ENCODE data around the gene OR9Q2.

The OR9Q2 gene, protein sequence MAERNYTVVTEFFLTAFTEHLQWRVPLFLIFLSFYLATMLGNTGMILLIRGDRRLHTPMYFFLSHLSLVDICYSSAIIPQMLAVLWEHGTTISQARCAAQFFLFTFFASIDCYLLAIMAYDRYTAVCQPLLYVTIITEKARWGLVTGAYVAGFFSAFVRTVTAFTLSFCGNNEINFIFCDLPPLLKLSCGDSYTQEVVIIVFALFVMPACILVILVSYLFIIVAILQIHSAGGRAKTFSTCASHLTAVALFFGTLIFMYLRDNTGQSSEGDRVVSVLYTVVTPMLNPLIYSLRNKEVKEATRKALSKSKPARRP

GRCh38 chr11:58188770-58189169 lies at the start of gene OR9Q2:
OR9Q2 (plus strand) TSS chr11:58189070; CDS start chr11:58190491, 1,421 bp downstream.
- TF ChIP-seq, protein P1, sequence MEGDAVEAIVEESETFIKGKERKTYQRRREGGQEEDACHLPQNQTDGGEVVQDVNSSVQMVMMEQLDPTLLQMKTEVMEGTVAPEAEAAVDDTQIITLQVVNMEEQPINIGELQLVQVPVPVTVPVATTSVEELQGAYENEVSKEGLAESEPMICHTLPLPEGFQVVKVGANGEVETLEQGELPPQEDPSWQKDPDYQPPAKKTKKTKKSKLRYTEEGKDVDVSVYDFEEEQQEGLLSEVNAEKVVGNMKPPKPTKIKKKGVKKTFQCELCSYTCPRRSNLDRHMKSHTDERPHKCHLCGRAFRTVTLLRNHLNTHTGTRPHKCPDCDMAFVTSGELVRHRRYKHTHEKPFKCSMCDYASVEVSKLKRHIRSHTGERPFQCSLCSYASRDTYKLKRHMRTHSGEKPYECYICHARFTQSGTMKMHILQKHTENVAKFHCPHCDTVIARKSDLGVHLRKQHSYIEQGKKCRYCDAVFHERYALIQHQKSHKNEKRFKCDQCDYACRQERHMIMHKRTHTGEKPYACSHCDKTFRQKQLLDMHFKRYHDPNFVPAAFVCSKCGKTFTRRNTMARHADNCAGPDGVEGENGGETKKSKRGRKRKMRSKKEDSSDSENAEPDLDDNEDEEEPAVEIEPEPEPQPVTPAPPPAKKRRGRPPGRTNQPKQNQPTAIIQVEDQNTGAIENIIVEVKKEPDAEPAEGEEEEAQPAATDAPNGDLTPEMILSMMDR (IDR thresholded peaks at IDR 0.05; ENCODE audit: borderline replicate concordance, extremely low read depth, low read length, poor library complexity, severe bottlenecking) = no peak
- TF ChIP-seq EZH2 (IDR thresholded peaks at IDR 0.05; ENCODE audit: borderline replicate concordance, low read depth, low read length, severe bottlenecking) = no peak
- no peaks in the 10 kb centered on the region for H3K27me3 ChIP-seq (ENCODE audit: insufficient read depth, low read length, poor library complexity)
- no peaks in the 10 kb centered on the region for H4K20me1 ChIP-seq (ENCODE audit: insufficient read depth, low read length)
- DNase-seq (no peak), ATAC-seq (ENCODE audit: insufficient read depth, low read depth) (no peak)
- no peak within 1 kb of the TSS for H3K9ac ChIP-seq (ENCODE audit: low read depth, low read length)
- H3K27ac ChIP-seq (ENCODE audit: low read length) = no peak within 1 kb of the TSS
- H3K4me2 ChIP-seq (ENCODE audit: insufficient read depth, low read length) = no peak within 1 kb of the TSS
- no peaks in the 10 kb centered on the region for H3K9me3 ChIP-seq (ENCODE audit: insufficient read depth, low read length, severe bottlenecking)
- H2AFZ ChIP-seq (ENCODE audit: low read depth, low read length) = no peak within 1 kb of the TSS
- no peak within 1 kb of the TSS for H3K4me3 ChIP-seq (ENCODE audit: low read depth in 1 of 2, low read length in 2 of 2)
- H3K4me1 ChIP-seq (ENCODE audit: insufficient read depth, low read length) = no peaks in the 10 kb centered on the region
- H3K79me2 ChIP-seq (ENCODE audit: insufficient read depth, low read length) = no peaks in the 10 kb centered on the region
- H3K36me3 ChIP-seq (ENCODE audit: insufficient read depth, low read length) = no peaks in the 10 kb centered on the region

- Histone ChIP-seq H3K4me2 (ENCODE audit: insufficient read depth, low read length) (no peak overlapping the region), H3K4me3 (ENCODE audit: low read depth in 1 of 2, low read length in 2 of 2) (no peak overlapping the region), H3K27ac (ENCODE audit: low read length) (no peak overlapping the region), H3K9ac (ENCODE audit: low read depth, low read length) (no peak overlapping the region), H3K4me1 (ENCODE audit: insufficient read depth, low read length) (no peaks in the 10 kb centered on the region), H3K9me3 (ENCODE audit: insufficient read depth, low read length, severe bottlenecking) (no peaks in the 10 kb centered on the region), H3K79me2 (ENCODE audit: insufficient read depth, low read length) (no peaks in the 10 kb centered on the region), H4K20me1 (ENCODE audit: insufficient read depth, low read length) (no peaks in the 10 kb centered on the region), H3K36me3 (ENCODE audit: insufficient read depth, low read length) (no peaks in the 10 kb centered on the region), H3K27me3 (ENCODE audit: insufficient read depth, low read length, poor library complexity) (no peaks in the 10 kb centered on the region), H2AFZ (ENCODE audit: low read depth, low read length) (no peak overlapping the region)
- TF ChIP-seq, protein P1 (IDR thresholded peaks at IDR 0.05; ENCODE audit: borderline replicate concordance, extremely low read depth, low read length, poor library complexity, severe bottlenecking) = no peak
- no peak for TF ChIP-seq EZH2 (IDR thresholded peaks at IDR 0.05; ENCODE audit: borderline replicate concordance, low read depth, low read length, severe bottlenecking)
- ATAC-seq (ENCODE audit: insufficient read depth, low read depth) = no peak
- no peak for DNase-seq
Observed at GRCh38 chr11:58142761-58143160, 46.1 kb upstream of the OR9Q2 start.

DNA sequence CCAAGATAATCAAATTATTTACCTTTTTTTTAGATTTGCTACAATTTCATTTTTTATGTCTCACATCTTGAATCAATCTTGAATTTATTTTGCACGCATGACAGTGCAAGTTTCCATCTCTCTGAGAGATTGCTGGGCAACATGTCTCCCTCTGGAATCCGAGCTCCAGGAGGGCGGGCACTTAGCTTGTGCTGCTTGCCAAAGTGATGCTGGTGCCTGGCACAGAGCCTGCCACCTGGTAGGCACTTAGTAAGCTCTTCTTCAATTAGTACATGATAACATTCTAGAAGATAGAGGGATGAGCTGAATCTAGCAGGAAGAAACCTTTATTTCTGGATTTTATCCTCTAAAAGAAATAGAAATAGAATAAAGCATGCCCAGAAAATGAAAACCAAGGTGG lies 36.1 kb upstream of the OR9Q2 start:
- DNase-seq (no peak), ATAC-seq (ENCODE audit: insufficient read depth, low read depth) (no peak)

More for the DNA sequence above, 36.1 kb upstream of the OR9Q2 start:
- Histone ChIP-seq H3K4me2 (ENCODE audit: insufficient read depth, low read length) (no peak overlapping the region), H3K27ac (ENCODE audit: low read length) (no peak overlapping the region), H3K9ac (ENCODE audit: low read depth, low read length) (no peak overlapping the region), H3K9me3 (ENCODE audit: insufficient read depth, low read length, severe bottlenecking) (no peaks in the 10 kb centered on the region), H3K79me2 (ENCODE audit: insufficient read depth, low read length) (no peaks in the 10 kb centered on the region), H3K4me1 (ENCODE audit: insufficient read depth, low read length) (no peaks in the 10 kb centered on the region), H4K20me1 (ENCODE audit: insufficient read depth, low read length) (no peaks in the 10 kb centered on the region), H2AFZ (ENCODE audit: low read depth, low read length) (no peak overlapping the region), H3K36me3 (ENCODE audit: insufficient read depth, low read length) (no peaks in the 10 kb centered on the region), H3K4me3 (ENCODE audit: low read depth in 1 of 2, low read length in 2 of 2) (no peak overlapping the region), H3K27me3 (ENCODE audit: insufficient read depth, low read length, poor library complexity) (peaks cover 6% of the 10 kb centered on the region)
- TF ChIP-seq, protein P1 (IDR thresholded peaks at IDR 0.05; ENCODE audit: borderline replicate concordance, extremely low read depth, low read length, poor library complexity, severe bottlenecking) = no peak
- TF ChIP-seq EZH2 (IDR thresholded peaks at IDR 0.05; ENCODE audit: borderline replicate concordance, low read depth, low read length, severe bottlenecking) = no peak

Data from DND-41 (cell line).